ENCODE data around the gene KCNE1.

KCNE1 gene

GRCh38 chr21:34511787-34512455, at the start of gene KCNE1:
Gene KCNE1 (minus strand): TSS chr21:34512210. CDS start chr21:34449634, 62,576 bp downstream.
- Histone ChIP-seq H3K4me1 (ENCODE audit: insufficient read depth, low read length, poor library complexity, severe bottlenecking) (no peaks in the 10 kb centered on the region), H3K27me3 (ENCODE audit: insufficient read depth, low read length, poor library complexity, severe bottlenecking) (no peaks in the 10 kb centered on the region), H3K9me2 (replicated peaks; ENCODE audit: low read depth, low read length) (no peaks in the 10 kb centered on the region), H3K9ac (ENCODE audit: low read depth, low read length, poor library complexity, severe bottlenecking) (no peak within 1 kb of the TSS), H4K20me1 (ENCODE audit: insufficient read depth, low read length, poor library complexity, severe bottlenecking) (no peaks in the 10 kb centered on the region), H2AFZ (ENCODE audit: low read length) (no peak within 1 kb of the TSS), H3F3A (ENCODE audit: low read depth) (no peaks in the 10 kb centered on the region), H3K36me3 (ENCODE audit: insufficient read depth, low read length) (no peaks in the 10 kb centered on the region), H3K79me2 (ENCODE audit: insufficient read depth, low read length) (no peaks in the 10 kb centered on the region), H3K9me3 (ENCODE audit: insufficient read depth, low read depth, low read length) (no peaks in the 10 kb centered on the region), H3K4me2 (ENCODE audit: low read depth, low read length, poor library complexity, severe bottlenecking) (no peak within 1 kb of the TSS), H3K4me3 (ENCODE audit: low read length, poor library complexity, severe bottlenecking) (no peak within 1 kb of the TSS)
- no peak for TF ChIP-seq CTCF (conservative IDR thresholded peaks at IDR 0.05; ENCODE audit: low read length)
- no peak for TF ChIP-seq EZH2phosphoT487 (IDR thresholded peaks at IDR 0.05; ENCODE audit: borderline replicate concordance)

GRCh38 chr21:34561806-34562205, 49.8 kb upstream of the KCNE1 start:
- Histone ChIP-seq H3F3A (ENCODE audit: low read depth) (no peaks in the 10 kb centered on the region), H3K9me2 (replicated peaks; ENCODE audit: low read depth, low read length) (no peaks in the 10 kb centered on the region), H3K4me1 (ENCODE audit: insufficient read depth, low read length, poor library complexity, severe bottlenecking) (no peaks in the 10 kb centered on the region), H3K79me2 (ENCODE audit: insufficient read depth, low read length) (no peaks in the 10 kb centered on the region), H3K27me3 (ENCODE audit: insufficient read depth, low read length, poor library complexity, severe bottlenecking) (no peaks in the 10 kb centered on the region), H3K9me3 (ENCODE audit: insufficient read depth, low read depth, low read length) (no peaks in the 10 kb centered on the region), H3K4me3 (ENCODE audit: low read length, poor library complexity, severe bottlenecking) (no peak overlapping the region), H3K36me3 (ENCODE audit: insufficient read depth, low read length) (no peaks in the 10 kb centered on the region), H3K4me2 (ENCODE audit: low read depth, low read length, poor library complexity, severe bottlenecking) (no peak overlapping the region), H4K20me1 (ENCODE audit: insufficient read depth, low read length, poor library complexity, severe bottlenecking) (no peaks in the 10 kb centered on the region), H2AFZ (ENCODE audit: low read length) (no peak overlapping the region), H3K9ac (ENCODE audit: low read depth, low read length, poor library complexity, severe bottlenecking) (no peak overlapping the region)
- TF ChIP-seq EZH2phosphoT487 (IDR thresholded peaks at IDR 0.05; ENCODE audit: borderline replicate concordance) (no peak), CTCF (conservative IDR thresholded peaks at IDR 0.05; ENCODE audit: low read length) (no peak)

- Histone ChIP-seq H3K9me3 (ENCODE audit: insufficient read depth, low read depth, low read length) (no peaks in the 10 kb centered on the region), H3K79me2 (ENCODE audit: insufficient read depth, low read length) (no peaks in the 10 kb centered on the region), H3K4me3 (ENCODE audit: low read length, poor library complexity, severe bottlenecking) (no peak overlapping the region), H3K4me2 (ENCODE audit: low read depth, low read length, poor library complexity, severe bottlenecking) (no peak overlapping the region), H3K36me3 (ENCODE audit: insufficient read depth, low read length) (no peaks in the 10 kb centered on the region), H3K27me3 (ENCODE audit: insufficient read depth, low read length, poor library complexity, severe bottlenecking) (no peaks in the 10 kb centered on the region), H3F3A (ENCODE audit: low read depth) (no peaks in the 10 kb centered on the region), H3K4me1 (ENCODE audit: insufficient read depth, low read length, poor library complexity, severe bottlenecking) (no peaks in the 10 kb centered on the region), H3K9me2 (replicated peaks; ENCODE audit: low read depth, low read length) (no peaks in the 10 kb centered on the region), H4K20me1 (ENCODE audit: insufficient read depth, low read length, poor library complexity, severe bottlenecking) (no peaks in the 10 kb centered on the region), H3K9ac (ENCODE audit: low read depth, low read length, poor library complexity, severe bottlenecking) (no peak overlapping the region), H2AFZ (ENCODE audit: low read length) (no peak overlapping the region)
- TF ChIP-seq CTCF (conservative IDR thresholded peaks at IDR 0.05; ENCODE audit: low read length): no peak
- TF ChIP-seq EZH2phosphoT487 (IDR thresholded peaks at IDR 0.05; ENCODE audit: borderline replicate concordance): no peak
Observed at GRCh38 chr21:34560609-34561008, 48.6 kb upstream of the KCNE1 start.
